Stimulated activated CD4-positive, alpha-beta T cell treated with anti-CD3 and anti-CD28 coated beads, Interleukin-1b, Interleukin-23, amount 100 ng/mL, for 48 hours (primary cell): ENCODE measurements around the gene GARIN1A.
A peak's percentile ranks its signal among the peaks of the same experiment; 100 is the strongest.
"Not testable (repeated sequence)": the region's sequence is repeated elsewhere in the genome, so short reads cannot be mapped to it uniquely, and the experiment has no call there.

Source experiments
- DNase-seq: peaks from one replicate; pipeline ENCODE4 v3.0.0-alpha.2; 2020

The GARIN1A gene

GRCh38 chr7:128683738-128684137, 11.6 kb downstream of the GARIN1A start:
- not testable (repeated sequence) for DNase-seq

- DNase-seq, result no peak
These were observed 15.0 kb downstream of the GARIN1A start for GRCh38 chr7:128687131-128687530.

GRCh38 chr7:128688492-128688891, 16.4 kb downstream of the GARIN1A start:
- DNase-seq, result no peak

GRCh38 chr7:128689161-128689935, 17.3 kb downstream of the GARIN1A start:
- not testable (repeated sequence) for DNase-seq

GRCh38 chr7:128691227-128691626, 19.1 kb downstream of the GARIN1A start:
- DNase-seq, result no peak

GRCh38 chr7:128692623-128693270, 20.7 kb downstream of the GARIN1A start:
- DNase-seq, result no peak

GRCh38 chr7:128693373-128694015, 21.4 kb downstream of the GARIN1A start:
- DNase-seq, result no peak

GRCh38 chr7:128694738-128695137, 22.6 kb downstream of the GARIN1A start:
- no peak for DNase-seq

- DNase-seq, result peak; percentile 68
These were observed 25.3 kb downstream of the GARIN1A start for GRCh38 chr7:128697302-128697905.

- DNase-seq, result no peak
These were observed 27.2 kb downstream of the GARIN1A start for GRCh38 chr7:128699196-128699712.

GRCh38 chr7:128699895-128700294, 27.8 kb downstream of the GARIN1A start:
- no peak for DNase-seq

GRCh38 chr7:128701062-128701785, 29.1 kb downstream of the GARIN1A start:
- no peak for DNase-seq

- no peak for DNase-seq
These were observed 31.6 kb downstream of the GARIN1A start for GRCh38 chr7:128703609-128704241.

GRCh38 chr7:128705891-128706333, 33.8 kb downstream of the GARIN1A start:
- no peak for DNase-seq

- DNase-seq, result no peak
These were observed 35.7 kb downstream of the GARIN1A start for GRCh38 chr7:128707752-128708151.

GRCh38 chr7:128708235-128708634, 36.1 kb downstream of the GARIN1A start:
- no peak for DNase-seq

- no peak for DNase-seq
These were observed 36.7 kb downstream of the GARIN1A start for GRCh38 chr7:128708824-128709223.

GRCh38 chr7:128710481-128710880, 38.4 kb downstream of the GARIN1A start:
- no peak for DNase-seq

- no peak for DNase-seq
These were observed 41.7 kb downstream of the GARIN1A start for GRCh38 chr7:128713794-128714193.

GRCh38 chr7:128714701-128715495, 42.8 kb downstream of the GARIN1A start:
- DNase-seq, result no peak
